GM18498 (cell line): Measurements from ENCODE around the gene MAF.
A peak's percentile ranks its signal among the peaks of the same experiment; 100 is the strongest.

Experiments
- ATAC-seq: cut with Tn5 transposase; IDR thresholded peaks from one replicate; pipeline ENCODE4 v1.9.1; 2021; ENCODE audit warnings: mild to moderate bottlenecking, moderate library complexity; ENCODE audit not compliant: unreplicated experiment

MAF gene

DNA sequence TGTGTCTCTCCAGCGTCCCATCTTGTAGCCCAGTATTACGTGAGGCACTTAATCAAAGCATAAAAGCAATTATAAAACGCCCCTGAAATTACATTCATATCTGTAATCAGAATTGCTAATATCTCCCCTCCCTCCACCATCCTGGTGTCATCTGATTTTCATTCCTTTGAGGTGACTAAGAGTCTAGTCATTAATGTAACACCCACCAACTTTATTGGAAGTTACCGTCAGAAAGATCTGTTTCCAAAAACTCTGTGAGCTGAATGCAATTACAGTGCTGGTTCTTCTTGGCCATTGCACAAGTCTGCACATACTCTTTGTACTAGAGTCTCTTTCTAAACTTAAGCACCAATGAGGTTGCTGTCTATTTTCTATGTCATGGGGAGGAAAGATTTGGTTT, 12.5 kb upstream of the MAF start:
- no peak for ATAC-seq

DNA sequence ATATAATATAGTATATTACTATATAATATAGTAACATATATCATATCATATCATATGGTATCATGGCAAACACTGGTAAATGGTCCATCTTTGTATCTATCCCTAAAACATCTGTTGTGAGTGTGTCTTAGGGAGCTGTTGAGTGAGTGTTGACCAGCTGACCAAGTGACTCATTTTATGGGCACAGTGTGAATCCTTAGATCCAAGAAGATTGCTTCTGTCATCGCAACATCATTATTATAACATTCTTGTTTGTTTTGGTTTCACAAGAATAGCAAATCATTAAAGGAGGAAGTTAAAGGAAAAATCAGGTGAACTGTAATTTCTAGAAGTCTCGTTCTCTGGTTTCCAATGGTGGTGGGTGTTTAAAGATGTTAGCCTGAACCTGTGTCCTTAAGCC, 11.7 kb upstream of the MAF start:
- ATAC-seq: no peak

DNA sequence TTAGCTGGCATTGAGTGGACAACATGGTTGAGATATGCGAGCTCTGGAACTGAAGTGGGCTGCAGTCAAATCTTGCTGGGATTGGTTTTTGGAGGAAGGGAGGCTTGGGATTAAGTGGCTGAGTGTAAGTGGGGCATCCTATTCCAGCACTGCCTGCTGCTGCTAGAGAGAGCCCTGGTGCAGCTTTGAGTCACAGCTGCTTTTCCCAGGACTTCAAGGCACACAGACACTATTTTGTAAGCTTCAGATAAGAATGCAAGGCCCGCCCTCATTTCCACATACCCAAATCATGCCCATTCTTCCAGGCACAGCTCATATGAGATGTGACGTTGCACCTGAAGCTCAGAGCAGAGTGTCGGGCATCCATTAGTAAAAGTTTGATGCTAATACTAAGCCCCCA, 10.2 kb upstream of the MAF start:
- ATAC-seq: no peak

DNA sequence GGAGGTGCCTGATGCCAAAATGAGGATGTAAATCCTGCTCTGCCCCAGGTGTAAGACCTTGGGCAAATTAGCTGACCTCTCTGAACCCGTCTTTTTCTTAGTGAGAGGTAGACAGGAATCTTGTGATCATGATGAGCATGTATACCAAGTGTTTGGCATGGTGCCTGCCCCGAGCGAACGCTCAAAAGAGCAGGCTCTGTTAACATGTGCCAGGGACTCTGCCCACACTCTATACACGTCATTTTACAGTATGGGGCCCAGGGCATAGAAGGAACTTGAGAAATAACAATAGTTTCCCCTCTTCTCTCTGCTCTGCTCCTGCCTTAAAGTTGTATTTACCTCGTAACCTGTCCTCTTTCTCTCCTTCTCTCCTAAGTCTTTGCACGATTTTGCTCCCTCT, 9.3 kb upstream of the MAF start:
- no peak for ATAC-seq

DNA sequence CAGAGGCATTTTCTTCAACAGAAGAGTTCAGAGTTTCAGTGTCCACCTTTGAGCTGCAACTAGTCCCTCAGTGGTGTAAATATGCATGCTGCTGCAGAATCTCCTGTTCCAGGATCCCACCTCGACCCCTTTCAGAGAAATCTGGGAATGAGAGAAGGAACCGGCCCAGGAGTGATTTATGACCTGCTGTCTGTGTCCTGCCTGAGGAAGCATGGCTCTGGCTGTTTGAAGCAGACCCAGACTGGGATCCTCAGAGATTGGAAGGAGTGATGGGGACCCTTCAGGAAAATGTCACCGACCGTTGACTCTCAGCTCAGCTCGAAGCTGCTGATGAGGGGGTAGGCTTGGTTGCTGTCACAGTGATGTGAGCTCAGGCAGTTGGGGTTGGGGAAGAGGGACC, 8.4 kb upstream of the MAF start:
- no peak for ATAC-seq

DNA sequence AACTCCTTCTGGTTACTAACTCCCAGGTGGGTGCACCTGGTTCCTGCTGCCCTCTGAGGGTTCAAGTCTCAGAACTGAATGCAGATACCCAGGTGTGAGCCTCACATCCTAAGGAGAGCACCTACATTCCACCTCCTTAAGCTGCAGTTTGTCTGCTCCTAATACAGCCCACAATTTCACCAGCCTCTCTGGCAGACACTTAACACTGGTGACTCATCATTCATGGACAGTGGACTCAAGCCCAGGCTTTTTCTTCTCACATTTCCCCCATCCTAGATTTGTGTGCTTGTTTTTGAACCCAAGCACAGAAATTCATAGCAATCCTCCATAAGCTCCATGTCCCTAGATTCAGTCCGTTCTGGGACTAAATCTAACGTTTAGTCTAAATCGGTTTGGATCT, 7.0 kb upstream of the MAF start:
- no peak for ATAC-seq

DNA sequence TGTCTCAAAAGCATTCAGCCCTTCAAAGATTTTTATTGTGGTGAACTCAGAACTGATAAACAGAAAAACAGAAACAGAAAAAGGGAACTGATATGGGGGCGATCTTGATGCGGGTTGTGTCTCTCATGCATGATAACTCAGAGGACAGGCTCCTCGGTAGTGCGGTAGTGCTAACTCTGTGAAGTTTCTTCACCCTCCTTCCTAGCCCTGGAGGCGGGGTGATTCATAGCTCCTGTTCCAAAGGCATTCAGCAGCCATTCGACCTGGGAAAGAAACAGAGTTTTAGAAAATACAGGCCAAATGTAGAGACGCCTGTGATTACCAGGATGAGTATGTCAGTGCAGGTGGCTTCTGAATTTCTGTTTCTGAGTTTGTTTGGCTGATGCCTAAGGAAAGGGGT, 5.5 kb upstream of the MAF start:
- ATAC-seq: no peak

DNA sequence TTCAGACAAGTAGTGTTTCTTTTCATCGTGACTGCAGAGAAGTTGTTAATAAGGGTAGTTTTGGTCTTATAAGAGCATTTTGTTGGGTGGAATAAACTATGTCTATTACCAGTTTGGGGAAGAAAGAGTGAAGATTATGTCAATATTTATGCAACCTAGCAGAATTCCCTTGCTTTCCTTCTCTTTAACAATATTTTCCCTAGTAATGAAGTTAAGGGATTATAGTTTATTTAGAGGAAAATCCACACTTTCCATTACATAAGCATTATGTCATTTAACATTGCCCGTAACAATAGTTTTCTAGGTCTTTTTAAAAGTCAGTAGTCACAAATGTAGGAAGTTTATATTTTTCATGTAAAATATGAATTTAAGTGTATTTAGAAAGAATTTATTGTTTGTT, 2.5 kb upstream of the MAF start:
- ATAC-seq: no peak

DNA sequence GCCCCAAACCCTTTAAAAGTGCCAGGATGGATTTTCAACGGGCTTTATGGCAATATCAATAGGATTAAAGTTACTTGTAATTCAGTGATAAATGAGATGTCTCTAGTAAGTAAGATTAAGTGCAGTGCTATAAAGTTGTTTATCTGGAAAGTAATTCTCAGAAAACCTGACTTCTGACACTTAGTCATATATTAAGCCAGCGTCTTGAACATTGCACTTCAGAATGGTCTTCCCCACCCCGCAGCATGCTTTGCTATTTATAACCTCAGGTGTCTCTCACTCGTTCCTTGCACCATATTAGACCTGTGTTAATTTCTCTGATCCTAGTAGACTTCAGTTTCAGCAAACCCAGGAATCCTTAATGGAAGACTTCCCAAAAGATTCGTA, 2.1 kb upstream of the MAF start:
- no peak for ATAC-seq

DNA sequence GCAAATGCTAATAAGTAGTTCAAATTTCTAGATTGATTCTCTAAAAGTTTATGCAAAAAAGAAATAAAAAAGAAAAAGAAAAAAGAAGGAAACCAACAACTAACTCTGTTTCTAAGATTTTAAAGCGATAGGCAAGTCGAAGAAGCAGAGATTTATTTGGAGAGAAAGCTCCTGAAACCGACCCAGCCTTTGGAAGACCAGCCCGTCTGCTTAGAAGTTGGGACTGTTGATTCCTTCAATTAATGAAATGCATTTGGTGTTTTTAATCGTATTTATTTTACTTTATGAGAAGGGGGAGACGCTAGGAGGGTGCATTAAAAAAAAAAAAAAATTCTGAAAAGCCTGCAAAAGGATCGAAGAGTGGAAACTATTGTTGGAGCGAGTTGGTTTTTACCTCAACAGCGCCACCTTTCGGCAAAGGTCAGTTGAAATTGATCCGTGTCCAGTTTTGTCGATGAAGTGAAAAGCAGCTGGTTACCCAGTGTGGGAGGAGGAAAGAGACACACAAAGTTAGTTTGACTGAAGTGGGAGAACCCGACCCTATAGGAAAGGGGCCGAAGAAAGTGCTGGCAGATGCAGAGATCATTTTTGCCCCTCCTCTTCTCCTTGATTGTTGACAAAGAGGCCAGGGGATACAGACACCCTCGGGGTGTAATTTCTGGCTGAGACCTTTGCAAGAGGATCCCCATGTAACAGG, 1.5 kb upstream of the MAF start:
- ATAC-seq: no peak

DNA sequence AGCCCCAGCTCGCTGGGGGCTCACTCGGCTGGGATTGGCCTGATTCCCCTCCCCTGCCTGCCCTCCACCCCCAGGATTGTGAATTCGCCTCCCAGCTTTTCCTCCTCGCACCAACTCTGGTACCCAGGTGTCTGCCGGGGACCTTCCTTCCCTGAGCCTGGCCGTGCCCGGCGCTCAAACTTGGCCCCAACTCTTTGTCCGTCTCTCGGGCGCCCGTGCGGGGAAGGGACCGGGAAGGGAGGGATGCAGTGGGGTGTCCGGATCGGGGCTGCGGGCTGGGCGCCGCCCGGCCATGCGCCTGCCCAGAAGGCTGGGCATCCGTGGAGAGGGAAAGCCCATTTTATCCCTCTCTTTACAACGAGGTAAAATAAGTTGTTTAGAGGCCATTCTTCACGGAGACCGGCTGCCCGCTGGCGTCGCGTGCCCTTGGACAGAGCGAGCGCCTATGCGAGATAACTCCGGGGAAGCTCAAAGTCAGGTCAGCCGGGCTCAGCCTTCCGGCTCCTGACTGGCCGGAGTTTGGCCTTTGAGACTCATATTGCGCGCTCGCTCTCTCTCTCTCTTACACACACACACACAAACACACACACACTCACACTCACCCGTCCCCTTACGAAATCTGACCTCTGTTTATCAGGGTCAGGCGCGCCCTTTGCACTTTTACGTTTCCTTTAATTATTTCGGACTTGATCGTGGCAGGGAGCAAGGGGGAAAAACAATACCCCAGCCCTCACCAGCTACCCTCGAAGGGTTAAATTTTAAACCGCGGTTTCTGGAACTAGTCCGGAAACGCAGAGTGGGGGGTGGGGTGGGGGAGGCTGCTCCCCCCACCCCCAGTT, 774 bp upstream of the MAF start:
- no peak for ATAC-seq

DNA sequence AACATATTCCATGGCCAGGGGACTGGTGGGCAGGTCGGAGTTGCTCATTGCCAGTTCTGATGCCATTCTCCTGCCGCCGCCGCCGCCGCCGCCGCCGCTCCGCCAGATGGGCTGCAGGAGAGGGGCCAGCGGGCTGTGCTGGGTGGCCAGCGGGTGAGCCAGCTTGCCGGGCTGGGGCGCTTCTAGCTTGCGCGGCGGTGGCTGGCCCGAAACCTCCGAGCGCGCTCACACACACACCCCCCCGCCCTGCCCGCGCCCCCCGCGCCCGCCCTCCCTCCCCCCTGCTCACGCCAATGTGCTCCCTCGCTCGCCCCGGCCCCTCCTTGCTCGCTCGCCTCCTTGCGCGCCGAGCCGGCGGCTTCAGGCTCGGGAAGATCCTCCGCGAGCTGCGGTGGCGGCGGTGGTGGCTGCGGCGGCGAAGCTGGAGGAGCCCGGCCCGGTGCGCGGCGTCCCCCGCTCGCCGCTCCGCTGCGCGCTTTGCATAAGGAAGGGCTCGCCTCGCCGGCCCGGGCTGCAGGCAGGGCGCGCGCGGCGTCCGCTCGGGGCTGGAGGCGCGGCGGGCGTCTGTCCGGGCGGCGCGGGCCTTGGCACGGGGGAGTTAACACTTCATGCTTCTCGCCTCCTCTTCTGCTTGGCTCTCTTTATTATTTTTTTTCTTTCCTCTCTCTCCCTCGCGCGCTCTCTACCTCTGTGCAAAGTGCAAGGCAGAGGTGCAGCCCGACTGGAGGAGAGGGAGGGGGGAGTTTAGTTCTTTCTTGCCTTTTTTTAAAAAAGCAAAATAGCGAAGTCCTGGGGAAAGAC, 500 bp downstream of the MAF start:
- ATAC-seq: peak; percentile 58

DNA sequence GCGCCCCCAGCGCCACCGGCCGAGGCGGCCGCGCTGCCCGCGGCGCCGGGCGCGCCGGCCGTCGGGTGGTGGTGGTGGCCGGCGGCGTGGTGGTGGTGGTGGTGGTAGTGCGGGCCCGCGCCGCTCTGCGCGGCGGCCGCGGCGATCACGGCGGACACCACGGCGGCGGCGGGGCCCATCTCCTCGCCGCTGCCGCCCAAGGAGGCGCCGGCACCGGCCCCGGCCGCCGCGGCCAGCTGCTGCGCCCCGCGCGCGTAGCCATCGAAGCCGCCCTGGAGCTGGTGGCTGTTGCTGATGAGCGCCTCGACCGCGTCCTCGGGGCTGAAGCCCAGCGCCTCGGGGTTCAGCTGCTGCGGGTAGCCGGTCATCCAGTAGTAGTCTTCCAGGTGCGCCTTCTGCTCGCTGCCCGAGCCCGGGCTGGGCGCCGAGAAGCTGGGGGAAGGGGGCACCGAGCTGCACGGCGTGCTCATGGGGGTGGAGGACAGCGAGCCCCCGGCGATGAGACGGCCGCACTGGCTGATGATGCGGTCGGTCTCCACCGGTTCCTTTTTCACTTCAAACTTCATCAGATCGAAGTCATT, 1.2 kb downstream of the MAF start:
- ATAC-seq: no peak

DNA sequence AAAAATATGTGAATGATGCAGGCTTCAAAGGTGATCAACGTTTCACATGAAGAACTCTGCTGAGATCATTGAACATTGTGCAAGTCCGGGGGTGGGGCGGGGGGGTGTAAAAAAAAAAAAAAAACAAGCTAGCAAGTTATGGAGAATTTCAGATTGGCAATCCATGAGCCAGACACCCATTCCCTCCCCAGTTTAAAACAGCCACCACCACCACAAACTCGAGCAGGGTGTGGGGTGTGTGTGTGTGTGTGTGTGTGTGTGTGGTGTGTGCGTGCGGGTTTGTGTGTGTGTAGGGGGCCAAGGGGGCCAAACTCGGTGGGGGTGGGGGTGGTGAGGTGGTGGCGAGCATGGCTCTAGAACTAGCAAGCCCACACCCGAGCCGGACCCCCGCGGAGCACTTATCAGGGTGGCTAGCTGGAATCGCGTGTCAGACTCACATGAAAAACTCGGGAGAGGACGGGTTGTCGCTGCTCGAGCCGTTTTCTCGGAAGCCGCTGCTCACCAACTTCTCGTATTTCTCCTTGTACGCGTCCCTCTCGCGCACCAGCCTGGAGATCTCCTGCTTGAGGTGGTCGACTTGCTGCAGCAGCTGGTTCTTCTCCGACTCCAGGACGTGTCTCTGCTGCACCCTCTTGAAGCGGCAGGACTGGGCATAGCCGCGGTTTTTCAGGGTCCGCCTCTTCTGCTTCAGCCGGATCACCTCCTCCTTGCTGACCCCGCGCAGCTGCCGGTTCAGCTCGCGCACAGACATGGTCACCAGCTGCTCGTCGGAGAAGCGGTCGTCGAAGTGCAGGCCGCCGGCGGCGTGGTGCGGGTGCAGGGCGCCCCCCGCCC, 2.0 kb downstream of the MAF start:
- no peak for ATAC-seq

DNA sequence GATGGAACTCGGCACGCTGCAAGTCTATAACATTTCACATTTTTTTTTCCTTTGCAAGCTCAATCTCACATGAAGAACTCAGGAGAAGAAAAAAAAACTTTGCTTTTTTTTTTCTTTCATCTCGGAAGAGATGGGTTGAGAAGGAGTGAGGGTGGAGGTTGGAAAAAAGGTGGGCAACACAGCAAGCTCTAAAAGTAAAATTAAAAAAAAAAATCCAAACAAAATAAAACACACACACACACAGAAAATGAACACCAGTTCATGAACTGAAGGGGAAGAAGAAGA, 2.5 kb downstream of the MAF start:
- no peak for ATAC-seq

DNA sequence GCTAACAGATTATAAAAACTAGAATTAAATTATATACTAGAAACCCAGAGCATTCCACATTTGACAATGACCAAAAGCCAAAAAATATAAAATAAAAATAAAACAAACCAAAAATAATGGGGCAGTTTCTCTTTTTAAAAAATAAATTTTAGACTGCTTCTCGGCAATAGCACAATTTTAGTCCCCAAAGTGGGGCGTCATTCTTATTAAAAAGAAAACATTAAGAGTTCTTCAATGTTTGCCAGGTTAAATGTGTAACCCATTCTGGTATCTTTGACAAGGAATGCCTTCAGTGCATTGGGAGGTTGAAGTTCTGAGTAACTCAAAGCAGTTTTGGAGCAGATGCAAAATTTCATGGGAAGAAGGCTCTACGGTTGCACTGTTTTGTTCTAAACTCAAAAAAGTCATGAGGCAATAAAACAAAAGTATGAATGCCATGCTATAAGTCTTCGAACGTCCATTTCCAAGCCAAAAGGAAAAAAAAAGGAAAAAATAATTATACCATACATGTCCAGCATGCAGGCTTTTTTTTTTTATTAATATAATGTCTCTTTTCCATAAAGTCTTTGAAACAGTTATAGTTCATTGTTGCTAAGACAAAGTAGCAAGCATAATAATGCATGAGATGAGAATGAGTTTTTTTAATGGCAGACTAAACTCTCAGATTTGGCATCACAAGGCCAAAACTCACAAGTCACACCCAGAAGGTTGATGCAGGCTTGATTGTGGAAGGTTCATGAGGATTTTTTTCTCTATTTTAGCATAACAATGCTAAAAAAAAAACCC, 3.1 kb downstream of the MAF start:
- ATAC-seq: no peak

DNA sequence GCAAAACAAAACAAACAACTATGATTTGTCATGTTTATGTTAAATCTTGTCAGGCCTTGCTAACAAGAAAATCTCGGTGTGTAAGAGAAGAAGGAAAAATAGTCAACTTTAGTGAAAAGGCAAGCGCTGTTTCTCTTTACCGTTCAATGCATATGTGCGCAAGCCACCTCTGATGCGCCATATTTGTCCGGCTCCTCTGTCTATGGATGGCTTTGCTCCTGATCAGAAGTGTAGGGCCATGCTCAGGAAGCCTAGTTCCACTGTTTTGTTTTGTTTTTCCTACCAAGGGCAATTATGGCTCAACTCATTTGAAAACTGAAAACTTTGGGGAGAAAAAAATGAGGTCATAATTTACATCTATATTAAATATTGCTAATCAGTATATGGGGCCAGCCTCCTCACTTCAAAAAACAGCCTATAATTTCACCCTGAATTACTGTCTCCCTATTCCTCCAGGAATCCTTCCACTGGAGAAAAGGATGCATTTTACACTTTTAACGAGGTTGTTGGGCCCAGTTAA, 4.5 kb downstream of the MAF start:
- no peak for ATAC-seq

DNA sequence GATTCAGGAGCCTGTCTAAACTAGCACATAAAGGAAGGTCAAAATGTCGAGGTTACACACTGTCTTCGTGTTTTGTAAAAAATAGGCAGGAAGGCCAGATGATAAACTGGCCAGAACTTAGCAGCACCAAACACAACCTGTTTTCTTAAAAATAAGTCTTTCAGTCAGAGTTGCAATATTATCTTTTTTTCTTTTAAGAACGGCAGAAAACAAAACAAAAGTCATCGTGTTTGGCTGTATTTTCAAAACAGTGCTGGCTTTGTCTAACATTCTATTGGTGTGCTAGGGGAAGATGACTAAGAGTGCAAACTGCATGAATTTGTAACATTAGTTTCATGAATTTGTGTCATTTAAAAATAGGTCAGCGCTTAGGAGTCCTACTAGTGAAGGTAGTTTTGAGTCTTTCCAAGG, 5.3 kb downstream of the MAF start:
- no peak for ATAC-seq

DNA sequence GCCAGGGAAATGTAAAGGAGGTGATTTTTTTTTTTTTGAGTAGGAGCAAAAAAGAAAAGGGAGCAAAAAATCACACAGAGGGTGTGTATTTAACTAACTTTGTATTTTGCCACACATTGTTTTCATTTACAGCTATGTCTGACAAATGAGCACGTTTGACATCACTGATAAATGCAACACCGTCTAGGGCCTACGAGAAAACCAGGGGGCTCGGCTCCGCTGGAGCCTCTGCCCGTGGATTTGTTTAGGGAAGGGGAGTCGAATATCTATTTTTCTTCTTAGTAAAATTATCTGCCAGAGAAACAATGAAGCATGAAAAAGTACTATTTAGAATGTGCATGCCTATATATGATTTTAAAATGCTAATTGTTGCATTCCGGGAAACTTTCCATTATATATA, 6.8 kb downstream of the MAF start:
- no peak for ATAC-seq

DNA sequence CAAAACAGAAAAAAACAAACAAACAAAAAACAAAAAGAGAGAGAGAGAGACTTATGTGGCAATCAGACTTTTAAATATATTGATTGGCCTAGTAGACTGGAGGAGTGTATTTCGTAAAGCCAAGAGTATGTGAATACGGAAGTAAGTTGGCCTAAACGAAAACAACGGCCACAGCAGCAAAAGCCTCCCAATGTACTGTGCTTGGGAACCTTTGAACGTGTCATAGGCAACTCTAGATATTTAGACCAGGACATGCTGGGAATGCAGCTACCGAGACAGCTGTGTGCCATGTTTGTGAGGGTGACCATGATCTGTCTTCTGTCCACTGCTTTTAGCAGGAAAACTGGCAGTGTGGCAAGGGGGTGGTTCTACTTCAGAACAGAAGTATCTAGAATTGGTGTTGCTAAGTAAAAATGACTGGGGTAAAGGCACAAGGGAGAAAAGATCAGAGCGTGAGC, 7.4 kb downstream of the MAF start:
- no peak for ATAC-seq
